H7 (cell line): Measurements from ENCODE around the gene TYR. TPM values are rescaled to one million over a fixed set of nuclear protein-coding genes. Genes with fewer than 3 reads are reported as not detected.

Experiments used
- total RNA-seq: library from RNA; depleted of rRNA; stranded (reverse); fragments of >200 nt; shearing (Covaris generic); gene quantifications from 2 replicates; pipeline ENCODE4 v1.2.3, GENCODE V29; 2014; rRNA removed

Gene TYR
- total RNA-seq, 1 experiment from 2014 or later = not detected

Other genes starting within 250 kb of the TYR start
- not detected in 2 replicates for gene GRM5, start 111.9 kb upstream of the TYR start, total RNA-seq